Suprapubic skin (tissue), 4 donors: ENCODE results near the gene TMEM86B.

Experiments
- POLR2A ChIP-seq, 2 donors: fragments of 450-650 bp; IDR thresholded peaks; one replicate each; pipeline ENCODE4 v1.6.1; 2017; ENCODE audit warnings: antibody characterized with exemption in 2 of 2, mild to moderate bottlenecking in 2 of 2, moderate library complexity in 2 of 2
- POLR2AphosphoS5 ChIP-seq, 3 donors: sonication (generic); formaldehyde crosslinking; IDR thresholded peaks; one replicate each; pipeline ENCODE4 v1.6.1; 2017; ENCODE audit warnings: antibody characterized with exemption in 3 of 3
- TF ChIP-seq, protein P1 (sequence below), 2 donors: fragments of 200-600 bp in 1 of 2; fragments of 450-650 bp in 1 of 2; sonication (generic) in 1 of 2; IDR thresholded peaks; one replicate each; pipeline ENCODE4 v1.5.1; 2016 to 2019; ENCODE audit warnings: antibody characterized with exemption in 2 of 2, mild to moderate bottlenecking in 1 of 2, moderate library complexity in 1 of 2

GRCh38 chr19:55257461-55258420 is 29.2 kb upstream of the TMEM86B start:
- no peak for TF ChIP-seq POLR2AphosphoS5 (IDR thresholded peaks at IDR 0.05)
- TF ChIP-seq POLR2A (IDR thresholded peaks at IDR 0.05), result no peak
- TF ChIP-seq, protein P1, sequence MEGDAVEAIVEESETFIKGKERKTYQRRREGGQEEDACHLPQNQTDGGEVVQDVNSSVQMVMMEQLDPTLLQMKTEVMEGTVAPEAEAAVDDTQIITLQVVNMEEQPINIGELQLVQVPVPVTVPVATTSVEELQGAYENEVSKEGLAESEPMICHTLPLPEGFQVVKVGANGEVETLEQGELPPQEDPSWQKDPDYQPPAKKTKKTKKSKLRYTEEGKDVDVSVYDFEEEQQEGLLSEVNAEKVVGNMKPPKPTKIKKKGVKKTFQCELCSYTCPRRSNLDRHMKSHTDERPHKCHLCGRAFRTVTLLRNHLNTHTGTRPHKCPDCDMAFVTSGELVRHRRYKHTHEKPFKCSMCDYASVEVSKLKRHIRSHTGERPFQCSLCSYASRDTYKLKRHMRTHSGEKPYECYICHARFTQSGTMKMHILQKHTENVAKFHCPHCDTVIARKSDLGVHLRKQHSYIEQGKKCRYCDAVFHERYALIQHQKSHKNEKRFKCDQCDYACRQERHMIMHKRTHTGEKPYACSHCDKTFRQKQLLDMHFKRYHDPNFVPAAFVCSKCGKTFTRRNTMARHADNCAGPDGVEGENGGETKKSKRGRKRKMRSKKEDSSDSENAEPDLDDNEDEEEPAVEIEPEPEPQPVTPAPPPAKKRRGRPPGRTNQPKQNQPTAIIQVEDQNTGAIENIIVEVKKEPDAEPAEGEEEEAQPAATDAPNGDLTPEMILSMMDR (IDR thresholded peaks at IDR 0.05), result no peak
